ENCODE results near the gene TNFRSF11A.

TNFRSF11A gene

DNA sequence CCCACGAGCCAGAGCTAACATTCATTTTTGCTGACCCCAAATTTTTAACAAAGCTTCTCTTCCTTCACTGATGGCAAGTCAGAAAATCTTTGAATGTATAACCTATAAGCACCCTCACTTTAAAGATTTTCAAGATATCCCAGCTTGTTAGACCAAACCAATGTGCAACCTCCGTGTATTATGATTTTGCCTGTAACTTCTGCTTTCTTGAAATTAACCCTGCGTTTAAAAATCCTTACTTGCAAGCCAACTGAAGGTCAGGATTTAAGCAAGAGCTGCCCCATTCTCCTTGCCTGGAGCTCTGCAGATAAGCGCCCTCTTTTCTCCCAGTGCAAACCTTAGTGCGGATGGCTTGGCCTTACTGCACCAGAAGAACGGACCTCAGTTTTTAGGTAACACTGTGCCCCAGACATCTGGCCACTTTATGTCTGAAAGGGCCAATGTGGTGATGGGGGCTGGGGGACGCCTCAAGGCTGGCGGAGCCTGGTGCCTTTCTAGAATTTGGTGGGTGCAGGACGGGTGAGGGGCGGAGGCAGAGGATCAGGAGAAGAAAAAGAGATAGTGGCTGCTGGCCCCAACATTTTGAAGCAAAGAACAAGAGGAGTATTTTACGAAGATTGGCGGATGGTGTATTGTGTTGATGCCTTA is 805 bp upstream of the TNFRSF11A start:
- H3K36me3 ChIP-seq (replicated peaks in 1 of 2; ENCODE audit: control insufficient read depth in 2 of 2, insufficient read depth in 2 of 2, low read length in 2 of 2), result no peaks in the 10 kb centered on the region
- H3K27me3 ChIP-seq (ENCODE audit: control insufficient read depth in 3 of 3, insufficient read depth in 3 of 3, low read depth in 1 of 3, low read length in 3 of 3), result peaks cover 9 to 75% (median 41%) of the 10 kb centered on the region in 3 experiments
- no peak overlapping the region for H2AK5ac ChIP-seq (ENCODE audit: low read depth, low read length)
- no peaks in the 10 kb centered on the region for H3K9me3 ChIP-seq (replicated peaks in 1 of 2; ENCODE audit: control insufficient read depth in 2 of 2, insufficient read depth in 1 of 2, low read depth in 1 of 2, low read length in 2 of 2)
- H3K4me2 ChIP-seq (ENCODE audit: insufficient read depth, low read length, poor library complexity, severe bottlenecking), result peak overlapping the region; percentile 96
- no peaks in the 10 kb centered on the region for H3K79me1 ChIP-seq (ENCODE audit: low read depth, low read length)
- no peak overlapping the region for H2BK15ac ChIP-seq (ENCODE audit: low read length)
- no peak overlapping the region for H3K4ac ChIP-seq (ENCODE audit: low read length)
- H3K4me3 ChIP-seq (ENCODE audit: low read length in 2 of 2), result peak overlapping the region in 1 of 2 donors; percentile 6
- no CpG with 5 or more reads among the region's 12 CpGs for WGBS, 2 donors (ENCODE audit: extremely low coverage in 2 of 2, insufficient read length in 2 of 2, insufficient replicate concordance in 1 of 2)
- H2AFZ ChIP-seq (ENCODE audit: low read length), result no peak overlapping the region
- H3K27ac ChIP-seq (replicated peaks; ENCODE audit: low read length), result no peak overlapping the region
- no peak overlapping the region for H2BK5ac ChIP-seq (ENCODE audit: low read length)
- DNase-seq (ENCODE audit: low spot score), result no peak
- H3K4me1 ChIP-seq (ENCODE audit: control insufficient read depth in 2 of 2, insufficient read depth in 1 of 2, low read depth in 1 of 2, low read length in 2 of 2), result peaks cover 7% of the 10 kb centered on the region in 2 donors
- H3K9ac ChIP-seq (ENCODE audit: low read depth, low read length, poor library complexity), result peak overlapping the region; percentile 0
- H3K23ac ChIP-seq (ENCODE audit: low read depth, low read length, poor library complexity), result peak overlapping the region; percentile 58
- H4K8ac ChIP-seq (ENCODE audit: low read depth, low read length), result no peak overlapping the region
- H4K91ac ChIP-seq (ENCODE audit: low read depth, low read length, poor library complexity), result no peak overlapping the region
- H3K18ac ChIP-seq (ENCODE audit: low read length), result no peak overlapping the region
- H2BK12ac ChIP-seq (ENCODE audit: low read length), result no peak overlapping the region
- H3K14ac ChIP-seq (ENCODE audit: low read length), result no peak overlapping the region
- H2BK120ac ChIP-seq (ENCODE audit: low read depth, low read length), result no peak overlapping the region

DNA sequence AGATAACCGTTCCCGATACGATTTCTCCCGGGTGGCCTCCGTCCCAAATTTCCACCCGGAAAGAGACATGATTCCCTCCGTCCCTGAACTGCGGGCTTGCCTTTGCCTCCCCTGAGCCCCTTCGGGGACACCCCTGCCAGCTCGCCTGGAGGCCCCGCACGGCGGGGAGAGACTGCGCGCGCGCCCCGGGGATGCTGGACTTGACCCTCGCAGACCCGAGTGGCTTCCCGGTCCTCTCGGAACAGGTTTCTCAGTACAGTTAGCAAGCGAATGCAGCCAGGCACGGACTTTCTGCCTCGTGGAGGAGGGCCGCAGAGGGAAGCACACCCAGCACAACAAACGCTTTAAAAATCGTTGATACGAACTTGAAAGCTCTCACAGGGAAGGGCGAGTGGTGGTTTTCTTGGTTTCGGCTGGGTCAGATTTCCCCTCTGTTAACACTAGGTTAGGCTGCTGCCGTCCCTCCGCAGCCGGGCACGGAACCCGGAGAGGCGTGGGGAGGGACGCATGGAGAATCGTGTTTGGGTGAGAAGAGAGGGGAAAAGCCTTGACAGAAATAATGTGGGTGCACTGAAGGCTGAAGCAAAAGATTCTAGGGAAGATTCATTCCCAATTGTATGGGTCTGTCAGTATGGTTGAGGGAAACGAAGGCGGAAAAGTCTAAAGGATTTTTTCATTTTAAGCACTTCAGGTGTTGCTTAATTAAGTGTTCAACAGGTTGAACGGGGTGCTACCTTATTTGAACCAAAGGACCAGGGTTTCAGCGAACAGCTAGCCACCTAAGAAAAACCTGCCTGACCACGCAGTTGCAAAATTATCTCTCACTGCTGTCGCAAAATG is 916 bp downstream of the TNFRSF11A start:
- Histone ChIP-seq H2BK15ac (ENCODE audit: low read length) (no peak overlapping the region), H2BK5ac (ENCODE audit: low read length) (peak overlapping the region; percentile 57), H3K4me2 (ENCODE audit: insufficient read depth, low read length, poor library complexity, severe bottlenecking) (peak overlapping the region; percentile 96), H4K91ac (ENCODE audit: low read depth, low read length, poor library complexity) (no peak overlapping the region), H3K23ac (ENCODE audit: low read depth, low read length, poor library complexity) (no peak overlapping the region), H2BK120ac (ENCODE audit: low read depth, low read length) (no peak overlapping the region), H3K4me1 (ENCODE audit: control insufficient read depth in 2 of 2, insufficient read depth in 1 of 2, low read depth in 1 of 2, low read length in 2 of 2) (peaks cover 7% of the 10 kb centered on the region in 2 donors), H3K36me3 (replicated peaks in 1 of 2; ENCODE audit: control insufficient read depth in 2 of 2, insufficient read depth in 2 of 2, low read length in 2 of 2) (no peaks in the 10 kb centered on the region), H4K8ac (ENCODE audit: low read depth, low read length) (no peak overlapping the region), H3K9ac (ENCODE audit: low read depth, low read length, poor library complexity) (no peak overlapping the region), H3K27ac (replicated peaks; ENCODE audit: low read length) (no peak overlapping the region), H2AK5ac (ENCODE audit: low read depth, low read length) (no peak overlapping the region), H2BK12ac (ENCODE audit: low read length) (no peak overlapping the region), H3K79me1 (ENCODE audit: low read depth, low read length) (no peaks in the 10 kb centered on the region), H3K27me3 (ENCODE audit: control insufficient read depth in 3 of 3, insufficient read depth in 3 of 3, low read depth in 1 of 3, low read length in 3 of 3) (peaks cover 9 to 91% (median 41%) of the 10 kb centered on the region in 3 experiments), H3K14ac (ENCODE audit: low read length) (no peak overlapping the region), H3K4ac (ENCODE audit: low read length) (no peak overlapping the region), H3K9me3 (replicated peaks in 1 of 2; ENCODE audit: control insufficient read depth in 2 of 2, insufficient read depth in 1 of 2, low read depth in 1 of 2, low read length in 2 of 2) (no peaks in the 10 kb centered on the region), H2AFZ (ENCODE audit: low read length) (peak overlapping the region; percentile 91), H3K4me3 (ENCODE audit: low read length in 2 of 2) (peak overlapping the region; percentile 38 to 83), H3K18ac (ENCODE audit: low read length) (peak overlapping the region; percentile 27)
- WGBS, 2 donors (ENCODE audit: extremely low coverage in 2 of 2, insufficient read length in 2 of 2, insufficient replicate concordance in 1 of 2), result no CpG with 5 or more reads among the region's 45 CpGs
- no peak for DNase-seq (ENCODE audit: low spot score)

DNA sequence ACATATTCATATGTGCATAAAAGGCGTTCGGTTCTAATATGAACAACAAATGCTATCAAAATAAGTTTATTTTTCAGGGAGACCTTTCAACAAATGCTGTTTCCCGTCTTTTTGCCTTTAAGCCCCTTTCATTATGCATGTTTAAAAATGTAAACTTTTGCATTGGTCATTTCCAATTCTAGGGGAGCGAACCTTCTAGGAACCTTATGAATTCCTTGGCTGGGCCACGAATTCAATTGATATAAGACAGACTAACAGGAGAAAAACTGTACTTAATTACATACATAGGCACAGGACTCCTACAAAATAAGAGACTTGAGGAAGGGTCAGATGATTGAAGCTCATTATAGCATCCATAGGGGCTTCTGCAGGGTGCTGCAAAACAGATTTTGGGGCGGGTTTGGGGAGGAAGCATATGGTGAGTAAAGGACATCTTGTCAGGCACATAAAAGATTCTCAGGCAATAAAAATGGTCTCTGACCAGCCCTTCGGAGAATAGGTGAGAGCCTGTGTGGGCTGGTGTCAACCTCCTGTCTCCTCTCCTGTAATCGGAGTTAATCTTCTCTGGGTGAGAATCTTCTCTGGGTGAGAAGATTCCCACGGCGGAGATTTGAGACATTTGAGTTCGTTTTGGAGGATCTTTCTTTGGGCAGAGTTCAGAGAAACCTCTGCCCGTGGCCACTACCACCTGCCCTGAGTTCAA is 1.7 kb downstream of the TNFRSF11A start:
- Histone ChIP-seq H3K9me3 (replicated peaks in 1 of 2; ENCODE audit: control insufficient read depth in 2 of 2, insufficient read depth in 1 of 2, low read depth in 1 of 2, low read length in 2 of 2) (no peaks in the 10 kb centered on the region), H3K36me3 (replicated peaks in 1 of 2; ENCODE audit: control insufficient read depth in 2 of 2, insufficient read depth in 2 of 2, low read length in 2 of 2) (no peaks in the 10 kb centered on the region), H2BK15ac (ENCODE audit: low read length) (no peak overlapping the region), H3K27me3 (ENCODE audit: control insufficient read depth in 3 of 3, insufficient read depth in 3 of 3, low read depth in 1 of 3, low read length in 3 of 3) (peaks cover 9 to 94% (median 41%) of the 10 kb centered on the region in 3 experiments), H4K8ac (ENCODE audit: low read depth, low read length) (no peak overlapping the region), H2BK120ac (ENCODE audit: low read depth, low read length) (no peak overlapping the region), H3K4me1 (ENCODE audit: control insufficient read depth in 2 of 2, insufficient read depth in 1 of 2, low read depth in 1 of 2, low read length in 2 of 2) (peaks cover 7% of the 10 kb centered on the region in 2 donors), H3K79me1 (ENCODE audit: low read depth, low read length) (no peaks in the 10 kb centered on the region), H2AK5ac (ENCODE audit: low read depth, low read length) (no peak overlapping the region), H2BK5ac (ENCODE audit: low read length) (no peak overlapping the region), H3K18ac (ENCODE audit: low read length) (no peak overlapping the region), H2AFZ (ENCODE audit: low read length) (no peak overlapping the region), H3K4me2 (ENCODE audit: insufficient read depth, low read length, poor library complexity, severe bottlenecking) (no peak overlapping the region), H3K27ac (replicated peaks; ENCODE audit: low read length) (no peak overlapping the region), H4K91ac (ENCODE audit: low read depth, low read length, poor library complexity) (no peak overlapping the region), H3K9ac (ENCODE audit: low read depth, low read length, poor library complexity) (no peak overlapping the region), H3K4me3 (ENCODE audit: low read length in 2 of 2) (no peak overlapping the region), H2BK12ac (ENCODE audit: low read length) (no peak overlapping the region), H3K23ac (ENCODE audit: low read depth, low read length, poor library complexity) (no peak overlapping the region), H3K4ac (ENCODE audit: low read length) (no peak overlapping the region), H3K14ac (ENCODE audit: low read length) (no peak overlapping the region)
- WGBS, 2 donors (ENCODE audit: extremely low coverage in 2 of 2, insufficient read length in 2 of 2, insufficient replicate concordance in 1 of 2), result no CpG with 5 or more reads among the region's 12 CpGs
- no peak for DNase-seq (ENCODE audit: low spot score)

DNA sequence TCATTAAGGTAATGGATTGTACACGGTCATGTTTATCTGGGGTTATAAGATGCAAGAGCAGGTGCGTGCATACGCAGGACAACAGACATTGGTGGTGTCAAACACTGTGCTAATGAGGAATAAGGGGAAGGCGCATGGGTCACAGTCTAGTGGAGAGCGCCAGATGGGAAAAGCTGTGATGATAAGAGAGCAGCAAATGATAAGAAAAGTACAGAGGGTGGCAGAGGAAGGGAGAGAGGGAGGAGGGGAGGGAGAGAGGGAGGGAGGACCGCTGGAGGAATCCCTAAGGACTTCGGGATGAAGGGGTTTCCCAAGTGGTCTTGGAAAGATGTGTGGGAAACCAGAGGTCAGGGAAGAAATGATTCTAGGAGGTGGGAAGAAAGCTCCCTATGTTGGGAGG is 2.9 kb downstream of the TNFRSF11A start:
- no peak overlapping the region for H3K9ac ChIP-seq (ENCODE audit: low read depth, low read length, poor library complexity)
- H2AK5ac ChIP-seq (ENCODE audit: low read depth, low read length), result no peak overlapping the region
- H3K18ac ChIP-seq (ENCODE audit: low read length), result no peak overlapping the region
- H3K9me3 ChIP-seq (replicated peaks in 1 of 2; ENCODE audit: control insufficient read depth in 2 of 2, insufficient read depth in 1 of 2, low read depth in 1 of 2, low read length in 2 of 2), result no peaks in the 10 kb centered on the region
- no peak overlapping the region for H2BK120ac ChIP-seq (ENCODE audit: low read depth, low read length)
- H3K27me3 ChIP-seq (ENCODE audit: control insufficient read depth in 3 of 3, insufficient read depth in 3 of 3, low read depth in 1 of 3, low read length in 3 of 3), result peaks cover 9 to 92% (median 41%) of the 10 kb centered on the region in 3 experiments
- no peak overlapping the region for H3K14ac ChIP-seq (ENCODE audit: low read length)
- H4K91ac ChIP-seq (ENCODE audit: low read depth, low read length, poor library complexity), result no peak overlapping the region
- no peaks in the 10 kb centered on the region for H3K36me3 ChIP-seq (replicated peaks in 1 of 2; ENCODE audit: control insufficient read depth in 2 of 2, insufficient read depth in 2 of 2, low read length in 2 of 2)
- no peaks in the 10 kb centered on the region for H3K79me1 ChIP-seq (ENCODE audit: low read depth, low read length)
- H3K4me1 ChIP-seq (ENCODE audit: control insufficient read depth in 2 of 2, insufficient read depth in 1 of 2, low read depth in 1 of 2, low read length in 2 of 2), result peaks cover 7% of the 10 kb centered on the region in 2 donors
- no peak overlapping the region for H2AFZ ChIP-seq (ENCODE audit: low read length)
- no peak overlapping the region for H3K4ac ChIP-seq (ENCODE audit: low read length)
- H3K23ac ChIP-seq (ENCODE audit: low read depth, low read length, poor library complexity), result no peak overlapping the region
- no peak overlapping the region for H3K4me2 ChIP-seq (ENCODE audit: insufficient read depth, low read length, poor library complexity, severe bottlenecking)
- no peak for DNase-seq (ENCODE audit: low spot score)
- H4K8ac ChIP-seq (ENCODE audit: low read depth, low read length), result no peak overlapping the region
- no peak overlapping the region for H2BK15ac ChIP-seq (ENCODE audit: low read length)
- no peak overlapping the region for H2BK5ac ChIP-seq (ENCODE audit: low read length)
- no peak overlapping the region for H2BK12ac ChIP-seq (ENCODE audit: low read length)
- WGBS, 2 donors (ENCODE audit: extremely low coverage in 2 of 2, insufficient read length in 2 of 2, insufficient replicate concordance in 1 of 2), result no CpG with 5 or more reads among the region's 7 CpGs
- H3K27ac ChIP-seq (replicated peaks; ENCODE audit: low read length), result no peak overlapping the region
- H3K4me3 ChIP-seq (ENCODE audit: low read length in 2 of 2), result no peak overlapping the region

Data from neuronal stem cell (in vitro differentiated cells).